PC-9 (cell line): ENCODE results near the gene ARCN1.

Experiments
- CTCF ChIP-seq: fragments of 200-600 bp; sonication (generic); conservative IDR thresholded peaks from 2 replicates; pipeline ENCODE4 v1.6.1; 2017; ENCODE audit warnings: mixed run types, antibody characterized with exemption, mild to moderate bottlenecking, moderate library complexity
- EZH2 ChIP-seq: fragments of 200-600 bp; sonication (generic); IDR thresholded peaks from 2 replicates; pipeline ENCODE4 v1.8.0; 2017; ENCODE audit warnings: antibody characterized with exemption, low read depth

DNA sequence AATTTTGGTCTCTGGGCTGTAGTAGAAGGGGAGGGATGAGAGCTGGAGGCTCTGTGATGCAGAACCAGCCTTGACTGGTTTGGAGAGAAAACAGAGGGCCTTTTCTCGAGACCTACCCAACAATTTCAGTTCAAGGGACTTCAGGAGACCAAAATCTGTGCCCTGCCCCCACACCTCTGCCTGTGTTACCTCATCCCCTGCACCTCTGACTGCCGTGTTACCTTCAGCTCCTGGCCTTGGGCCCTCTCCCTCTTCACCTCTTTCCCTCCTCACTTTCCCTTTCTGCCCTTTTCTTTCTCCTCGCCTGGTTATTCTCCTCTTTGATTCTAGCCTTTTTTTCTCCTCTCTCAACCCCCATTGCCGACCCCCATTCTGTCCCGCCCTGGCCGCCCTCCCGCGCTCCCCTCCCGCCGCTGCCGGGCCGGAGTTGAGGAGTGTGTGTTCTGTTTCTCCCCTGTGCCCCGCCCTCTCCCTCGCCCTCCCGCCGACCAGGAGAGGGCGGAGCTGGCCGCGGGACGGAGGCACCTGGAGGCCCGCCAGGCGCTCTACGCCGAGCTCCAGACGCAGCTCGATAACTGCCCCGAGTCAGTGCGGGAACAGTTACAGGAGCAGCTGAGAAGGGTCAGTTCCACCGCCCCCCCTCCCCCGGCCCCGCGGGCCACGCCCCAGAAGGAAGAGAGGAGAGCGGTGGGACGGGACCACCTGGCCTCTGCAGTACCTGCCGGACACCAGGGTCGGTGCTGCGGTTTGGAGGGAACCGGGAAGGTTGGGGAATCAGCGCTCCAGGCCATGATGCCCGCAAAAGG, 62.4 kb downstream of the ARCN1 start:
- TF ChIP-seq CTCF: no peak
- no peak for TF ChIP-seq EZH2
